Measurements from ENCODE around the gene TTLL4.

- TF ChIP-seq, protein P1, sequence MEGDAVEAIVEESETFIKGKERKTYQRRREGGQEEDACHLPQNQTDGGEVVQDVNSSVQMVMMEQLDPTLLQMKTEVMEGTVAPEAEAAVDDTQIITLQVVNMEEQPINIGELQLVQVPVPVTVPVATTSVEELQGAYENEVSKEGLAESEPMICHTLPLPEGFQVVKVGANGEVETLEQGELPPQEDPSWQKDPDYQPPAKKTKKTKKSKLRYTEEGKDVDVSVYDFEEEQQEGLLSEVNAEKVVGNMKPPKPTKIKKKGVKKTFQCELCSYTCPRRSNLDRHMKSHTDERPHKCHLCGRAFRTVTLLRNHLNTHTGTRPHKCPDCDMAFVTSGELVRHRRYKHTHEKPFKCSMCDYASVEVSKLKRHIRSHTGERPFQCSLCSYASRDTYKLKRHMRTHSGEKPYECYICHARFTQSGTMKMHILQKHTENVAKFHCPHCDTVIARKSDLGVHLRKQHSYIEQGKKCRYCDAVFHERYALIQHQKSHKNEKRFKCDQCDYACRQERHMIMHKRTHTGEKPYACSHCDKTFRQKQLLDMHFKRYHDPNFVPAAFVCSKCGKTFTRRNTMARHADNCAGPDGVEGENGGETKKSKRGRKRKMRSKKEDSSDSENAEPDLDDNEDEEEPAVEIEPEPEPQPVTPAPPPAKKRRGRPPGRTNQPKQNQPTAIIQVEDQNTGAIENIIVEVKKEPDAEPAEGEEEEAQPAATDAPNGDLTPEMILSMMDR (IDR thresholded peaks at IDR 0.05): no peak
- no peak for TF ChIP-seq CHD2 (IDR thresholded peaks at IDR 0.05; ENCODE audit: low read length, partially characterized antibody)
- TF ChIP-seq, protein P2, sequence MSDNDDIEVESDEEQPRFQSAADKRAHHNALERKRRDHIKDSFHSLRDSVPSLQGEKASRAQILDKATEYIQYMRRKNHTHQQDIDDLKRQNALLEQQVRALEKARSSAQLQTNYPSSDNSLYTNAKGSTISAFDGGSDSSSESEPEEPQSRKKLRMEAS (IDR thresholded peaks at IDR 0.05; ENCODE audit: low read depth): no peak
- TF ChIP-seq JUND (IDR thresholded peaks at IDR 0.05): no peak
- no peak for TF ChIP-seq EP300 (IDR thresholded peaks at IDR 0.05; ENCODE audit: borderline replicate concordance in 1 of 2, low read depth in 1 of 2, low read length in 1 of 2)
- no peak for TF ChIP-seq POLR2AphosphoS5 (IDR thresholded peaks at IDR 0.05; ENCODE audit: low read depth, low read length)
- TF ChIP-seq, protein P3, sequence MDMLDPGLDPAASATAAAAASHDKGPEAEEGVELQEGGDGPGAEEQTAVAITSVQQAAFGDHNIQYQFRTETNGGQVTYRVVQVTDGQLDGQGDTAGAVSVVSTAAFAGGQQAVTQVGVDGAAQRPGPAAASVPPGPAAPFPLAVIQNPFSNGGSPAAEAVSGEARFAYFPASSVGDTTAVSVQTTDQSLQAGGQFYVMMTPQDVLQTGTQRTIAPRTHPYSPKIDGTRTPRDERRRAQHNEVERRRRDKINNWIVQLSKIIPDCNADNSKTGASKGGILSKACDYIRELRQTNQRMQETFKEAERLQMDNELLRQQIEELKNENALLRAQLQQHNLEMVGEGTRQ (IDR thresholded peaks at IDR 0.05; ENCODE audit: borderline replicate concordance, low read depth, low read length): no peak
- TF ChIP-seq RAD21 (IDR thresholded peaks at IDR 0.05; ENCODE audit: low read length): no peak
- TF ChIP-seq YY1 (IDR thresholded peaks at IDR 0.05; ENCODE audit: low read depth): no peak
Measured at GRCh38 chr2:218664653-218665052, 46.0 kb upstream of the TTLL4 start.

Measured in SK-N-SH (cell line).